ENCODE results near the gene SOBP.

DNA sequence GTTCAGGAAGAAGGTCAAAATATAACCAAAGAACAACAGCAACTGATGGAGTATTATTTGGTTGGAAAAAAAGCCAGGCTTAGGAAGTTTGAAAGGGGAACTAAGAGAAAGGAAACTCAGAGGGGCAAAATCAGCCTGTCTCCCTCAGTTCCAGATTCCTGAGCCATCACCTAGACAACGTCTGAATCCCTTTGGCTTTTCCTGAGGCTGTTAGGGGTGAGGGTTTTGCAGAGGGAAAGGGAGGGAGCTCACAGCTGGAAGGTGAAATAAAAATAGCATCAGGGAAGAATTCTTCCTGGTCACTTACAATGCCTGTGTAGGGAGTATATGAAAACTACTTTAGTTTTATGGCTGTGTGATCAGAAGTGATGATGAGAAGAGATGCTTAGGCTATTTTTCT lies 100.5 kb downstream of the SOBP start:
- TF ChIP-seq CTCF (IDR thresholded peaks at IDR 0.05) (no peak), POLR2A (IDR thresholded peaks at IDR 0.05) (no peak)

Measured in upper lobe of left lung (tissue), 4 donors.